SK-N-SH (cell line): ENCODE results near the gene TRIM42. TPM values are rescaled to one million over a fixed set of nuclear protein-coding genes. Genes with fewer than 3 reads are reported as not detected.

Source experiments
- CTCF ChIA-PET: fragments of 300-600, 350-600 bp; formaldehyde crosslinking; extraction: SDS; loops from one replicate; lab custom pipeline; 2021; lab: Yijun Ruan, JAX
- POLR2A ChIA-PET: fragments of 350-600 bp; sonication (Branson Sonifier 250); formaldehyde crosslinking; extraction: SDS; loops from one replicate; lab custom pipeline; 2020; ENCODE audit warnings: antibody characterized with exemption, inconsistent platforms; lab: Yijun Ruan, JAX
- DNase-seq: peaks from one replicate; pipeline ENCODE4 v3.0.0; 2012
- H2AFZ ChIP-seq: fragments of 200-600 bp; sonication (generic); 2 replicates; pipeline ENCODE4 v1.8.1; 2016; ENCODE audit warnings: antibody characterized with exemption, mild to moderate bottlenecking, low read depth
- H3F3A ChIP-seq: fragments of 200-600 bp; sonication (generic); replicated peaks from 2 replicates; pipeline ENCODE3; 2016; ENCODE audit warnings: antibody characterized with exemption, mild to moderate bottlenecking; ENCODE audit not compliant: insufficient read depth
- H3K27ac ChIP-seq, 2 experiments: fragments of 200-500 bp in 1 of 2; fragments of 200-600 bp in 1 of 2; sonication (Bioruptor generic) in 1 of 2; sonication (generic), shearing (Covaris generic) in 1 of 2; 2 replicates each; pipeline versions ENCODE4 v1.5.1 to v1.6.1; 2014 to 2016; ENCODE audit warnings: low read depth in 2 of 2, inconsistent platforms in 1 of 2, low read length in 1 of 2, mild to moderate bottlenecking in 1 of 2, mixed read lengths in 1 of 2
- H3K27me3 ChIP-seq: fragments of 200-600 bp; sonication (generic), shearing (Covaris generic); 2 replicates; pipeline ENCODE4 v1.6.1; 2016; ENCODE audit warnings: mixed run types; ENCODE audit not compliant: insufficient read depth
- H3K36me3 ChIP-seq, 2 experiments: fragments of 200-500 bp in 1 of 2; fragments of 200-600 bp in 1 of 2; sonication (Bioruptor generic) in 1 of 2; sonication (generic) in 1 of 2; replicated peaks in 1 of 2; 2 replicates each; pipeline versions ENCODE3 to v1.5.1; 2014 to 2016; ENCODE audit warnings: low read length in 1 of 2, mild to moderate bottlenecking in 1 of 2; ENCODE audit not compliant: insufficient read depth in 2 of 2, control insufficient read depth in 1 of 2
- H3K4me1 ChIP-seq, 2 experiments: fragments of 200-500 bp in 1 of 2; fragments of 200-600 bp in 1 of 2; sonication (Bioruptor generic) in 1 of 2; sonication (generic), shearing (Covaris generic) in 1 of 2; 2 replicates each; pipeline versions ENCODE4 v1.5.1 to v1.6.1; 2014 to 2016; ENCODE audit warnings: low read depth in 1 of 2, low read length in 1 of 2, mixed run types in 1 of 2; ENCODE audit not compliant: insufficient read depth in 2 of 2, control insufficient read depth in 1 of 2
- H3K4me2 ChIP-seq: fragments of 200-600 bp; sonication (generic), shearing (Covaris generic); 2 replicates; pipeline ENCODE4 v1.6.1; 2017; ENCODE audit warnings: mixed run types
- H3K4me3 ChIP-seq, 2 experiments: fragments of 200-500 bp in 1 of 2; fragments of 200-600 bp in 1 of 2; sonication (Bioruptor generic) in 1 of 2; sonication (generic), shearing (Covaris generic) in 1 of 2; 2 replicates each; pipeline versions ENCODE4 v1.5.1 to v1.8.1; 2014 to 2016; ENCODE audit warnings: low read depth in 2 of 2, inconsistent platforms in 1 of 2, low read length in 1 of 2, mild to moderate bottlenecking in 1 of 2, mixed read lengths in 1 of 2, moderate library complexity in 1 of 2
- H3K79me2 ChIP-seq: fragments of 200-600 bp; sonication (generic); 2 replicates; pipeline ENCODE4 v1.8.1; 2017; ENCODE audit warnings: mild to moderate bottlenecking; ENCODE audit not compliant: insufficient read depth
- H3K9ac ChIP-seq: fragments of 200-600 bp; sonication (generic); 2 replicates; pipeline ENCODE4 v1.6.1; 2017; ENCODE audit warnings: mixed run types
- H3K9me2 ChIP-seq: fragments of 200-600 bp; sonication (generic); 2 replicates; pipeline ENCODE4 v1.6.1; 2017; ENCODE audit warnings: mixed run types
- H3K9me3 ChIP-seq: fragments of 200-600 bp; sonication (generic); 2 replicates; pipeline ENCODE4 v1.6.1; 2017; ENCODE audit warnings: mixed run types, mild to moderate bottlenecking, moderate library complexity
- H4K20me1 ChIP-seq: fragments of 200-600 bp; sonication (generic); 2 replicates; pipeline ENCODE4 v1.6.1; 2017; ENCODE audit warnings: mild to moderate bottlenecking, mixed run types; ENCODE audit not compliant: insufficient read depth
- CHD2 ChIP-seq: fragments of 150-350 bp; IDR thresholded peaks from 2 replicates; pipeline ENCODE4 v1.6.1; 2018; ENCODE audit warnings: low read length; ENCODE audit not compliant: partially characterized antibody
- EZH2phosphoT487 ChIP-seq: fragments of 200-600 bp; sonication (generic); IDR thresholded peaks from 2 replicates; pipeline ENCODE4 v1.6.1; 2017; ENCODE audit warnings: low read depth, mixed run types, mild to moderate bottlenecking, antibody characterized with exemption, moderate library complexity, borderline replicate concordance
- FOSL2 ChIP-seq: IDR thresholded peaks from 2 replicates; pipeline ENCODE4 v1.4.0; 2012; ENCODE audit warnings: low read depth, mild to moderate bottlenecking, moderate library complexity, borderline replicate concordance
- JUND ChIP-seq: IDR thresholded peaks from 2 replicates; pipeline ENCODE4 v1.4.0; 2012
- RCOR1 ChIP-seq: fragments of 150-350 bp; IDR thresholded peaks from 2 replicates; pipeline ENCODE4 v1.6.1; 2017; ENCODE audit warnings: antibody characterized with exemption, low read length
- RFX5 ChIP-seq: IDR thresholded peaks from 2 replicates; pipeline ENCODE4 v1.6.1; 2012; ENCODE audit warnings: mild to moderate bottlenecking, improper control_type of control experiment, low read length
- SIN3A ChIP-seq: IDR thresholded peaks from 2 replicates; pipeline ENCODE4 v1.6.1; 2012; ENCODE audit warnings: low read depth, mild to moderate bottlenecking, low read length, moderate library complexity, borderline replicate concordance
- SMC3 ChIP-seq: IDR thresholded peaks from 2 replicates; pipeline ENCODE4 v1.6.1; 2012; ENCODE audit warnings: low read depth, low read length, improper control_type of control experiment
- TCF12 ChIP-seq: IDR thresholded peaks from 2 replicates; pipeline ENCODE4 v1.4.0; 2012
- WGBS: methylation state at CpG from one replicate; pipeline ENCODE4 v1.1.6; 2017; ENCODE audit warnings: low lambda C conversion rate; 5-methylcytosine and 5-hydroxymethylcytosine counted together
- polyA plus RNA-seq, 3 experiments: library from polyadenylated mRNA; depleted of rRNA; stranded (reverse); fragments of >200 nt; gene quantifications; 2 replicates each; pipeline ENCODE4 v1.2.3, GENCODE V29; 2012
- TF ChIP-seq, protein P1 (sequence below): fragments of 150-350 bp; IDR thresholded peaks from 2 replicates; pipeline ENCODE4 v1.6.1; 2016; ENCODE audit warnings: mild to moderate bottlenecking, low read depth, low read length
- TF ChIP-seq, protein P2 (sequence below): IDR thresholded peaks from 2 replicates; pipeline ENCODE4 v1.6.1; 2012; ENCODE audit warnings: mild to moderate bottlenecking, low read depth, low read length, moderate library complexity
- TF ChIP-seq, protein P3 (sequence below): fragments of 150-350 bp; IDR thresholded peaks from 2 replicates; pipeline ENCODE4 v1.6.1; 2017; ENCODE audit warnings: antibody characterized with exemption, low read length, low read depth, borderline replicate concordance

The TRIM42 gene
- polyA plus RNA-seq, 1 of the 3 experiments (the other 2 are of a cell fraction): not detected

DNA sequence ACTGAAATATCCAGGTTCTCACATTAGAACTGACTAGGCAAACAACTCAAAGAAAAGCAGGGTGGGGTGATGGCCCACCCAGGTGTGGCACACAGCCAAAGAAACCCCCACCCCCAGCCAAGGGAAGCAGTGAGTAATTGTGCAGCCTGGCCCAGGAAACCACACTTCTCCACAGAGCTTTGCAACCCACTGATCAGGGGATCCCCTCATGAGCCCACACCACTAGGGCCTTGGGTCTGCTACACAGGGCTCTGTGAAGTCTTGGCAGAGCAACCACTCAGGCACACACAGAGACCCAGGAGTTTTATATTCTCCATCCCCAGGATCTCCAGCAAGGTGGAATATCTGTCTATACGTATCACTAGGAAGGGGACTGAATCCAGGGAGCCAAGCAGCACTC lies 22.2 kb upstream of the TRIM42 start:
- H3K27me3 ChIP-seq: no peaks in the 10 kb centered on the region
- TF ChIP-seq RCOR1 (no peak), EZH2phosphoT487 (no peak), JUND (no peak), RFX5 (no peak), SIN3A (no peak), FOSL2 (no peak), SMC3 (no peak), TCF12 (no peak)
- TF ChIP-seq, protein P1, sequence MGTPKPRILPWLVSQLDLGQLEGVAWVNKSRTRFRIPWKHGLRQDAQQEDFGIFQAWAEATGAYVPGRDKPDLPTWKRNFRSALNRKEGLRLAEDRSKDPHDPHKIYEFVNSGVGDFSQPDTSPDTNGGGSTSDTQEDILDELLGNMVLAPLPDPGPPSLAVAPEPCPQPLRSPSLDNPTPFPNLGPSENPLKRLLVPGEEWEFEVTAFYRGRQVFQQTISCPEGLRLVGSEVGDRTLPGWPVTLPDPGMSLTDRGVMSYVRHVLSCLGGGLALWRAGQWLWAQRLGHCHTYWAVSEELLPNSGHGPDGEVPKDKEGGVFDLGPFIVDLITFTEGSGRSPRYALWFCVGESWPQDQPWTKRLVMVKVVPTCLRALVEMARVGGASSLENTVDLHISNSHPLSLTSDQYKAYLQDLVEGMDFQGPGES: no peak
- TF ChIP-seq, protein P2, sequence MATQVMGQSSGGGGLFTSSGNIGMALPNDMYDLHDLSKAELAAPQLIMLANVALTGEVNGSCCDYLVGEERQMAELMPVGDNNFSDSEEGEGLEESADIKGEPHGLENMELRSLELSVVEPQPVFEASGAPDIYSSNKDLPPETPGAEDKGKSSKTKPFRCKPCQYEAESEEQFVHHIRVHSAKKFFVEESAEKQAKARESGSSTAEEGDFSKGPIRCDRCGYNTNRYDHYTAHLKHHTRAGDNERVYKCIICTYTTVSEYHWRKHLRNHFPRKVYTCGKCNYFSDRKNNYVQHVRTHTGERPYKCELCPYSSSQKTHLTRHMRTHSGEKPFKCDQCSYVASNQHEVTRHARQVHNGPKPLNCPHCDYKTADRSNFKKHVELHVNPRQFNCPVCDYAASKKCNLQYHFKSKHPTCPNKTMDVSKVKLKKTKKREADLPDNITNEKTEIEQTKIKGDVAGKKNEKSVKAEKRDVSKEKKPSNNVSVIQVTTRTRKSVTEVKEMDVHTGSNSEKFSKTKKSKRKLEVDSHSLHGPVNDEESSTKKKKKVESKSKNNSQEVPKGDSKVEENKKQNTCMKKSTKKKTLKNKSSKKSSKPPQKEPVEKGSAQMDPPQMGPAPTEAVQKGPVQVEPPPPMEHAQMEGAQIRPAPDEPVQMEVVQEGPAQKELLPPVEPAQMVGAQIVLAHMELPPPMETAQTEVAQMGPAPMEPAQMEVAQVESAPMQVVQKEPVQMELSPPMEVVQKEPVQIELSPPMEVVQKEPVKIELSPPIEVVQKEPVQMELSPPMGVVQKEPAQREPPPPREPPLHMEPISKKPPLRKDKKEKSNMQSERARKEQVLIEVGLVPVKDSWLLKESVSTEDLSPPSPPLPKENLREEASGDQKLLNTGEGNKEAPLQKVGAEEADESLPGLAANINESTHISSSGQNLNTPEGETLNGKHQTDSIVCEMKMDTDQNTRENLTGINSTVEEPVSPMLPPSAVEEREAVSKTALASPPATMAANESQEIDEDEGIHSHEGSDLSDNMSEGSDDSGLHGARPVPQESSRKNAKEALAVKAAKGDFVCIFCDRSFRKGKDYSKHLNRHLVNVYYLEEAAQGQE: no peak
- no peaks in the 10 kb centered on the region for H3K4me1 ChIP-seq
- no peak overlapping the region for H3K4me2 ChIP-seq
- H2AFZ ChIP-seq: no peak overlapping the region
- no peak overlapping the region for H3K27ac ChIP-seq
- H3K4me3 ChIP-seq: no peak overlapping the region
- H3K9ac ChIP-seq: no peak overlapping the region
- no peaks in the 10 kb centered on the region for H4K20me1 ChIP-seq
- H3K36me3 ChIP-seq: no peaks in the 10 kb centered on the region
- H3F3A ChIP-seq: no peaks in the 10 kb centered on the region
- no peaks in the 10 kb centered on the region for H3K79me2 ChIP-seq
- ChIA-PET CTCF (no interaction called here), POLR2A (no interaction called here)
- H3K9me3 ChIP-seq: 0 out of 2 replicates have a peak, but pooled peaks cover 7% of the 10 kb centered on the region
- WGBS: 14% methylated on average over 1 of the region's 1 CpG
- DNase-seq: no peak
- H3K9me2 ChIP-seq: no peaks in the 10 kb centered on the region

DNA sequence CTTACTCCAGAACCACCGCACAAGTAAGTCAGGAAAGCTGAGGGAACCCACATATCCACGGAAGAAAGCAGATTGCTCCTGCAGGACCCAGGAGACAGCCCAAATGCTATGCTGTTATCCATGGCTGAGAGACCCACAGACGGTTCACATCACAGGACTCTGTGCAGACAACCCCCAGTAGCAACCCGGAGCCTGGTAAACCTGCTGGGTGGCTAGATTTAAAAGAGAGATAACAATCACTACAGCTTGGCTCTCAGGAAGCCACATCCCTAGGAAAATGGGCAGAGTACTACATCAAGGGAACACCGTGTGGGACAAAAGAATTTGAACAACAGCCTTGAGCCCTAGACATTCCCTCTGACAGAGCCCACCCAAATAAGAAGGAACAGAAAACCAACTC lies 13.8 kb upstream of the TRIM42 start:
- Histone ChIP-seq H3K9me3 (no peaks in the 10 kb centered on the region), H3K79me2 (no peaks in the 10 kb centered on the region), H2AFZ (no peak overlapping the region), H3K4me2 (no peak overlapping the region), H3K36me3 (no peaks in the 10 kb centered on the region), H3K4me1 (no peaks in the 10 kb centered on the region), H3K9ac (no peak overlapping the region), H4K20me1 (no peaks in the 10 kb centered on the region), H3K4me3 (no peak overlapping the region), H3F3A (no peaks in the 10 kb centered on the region), H3K27me3 (no peaks in the 10 kb centered on the region), H3K9me2 (no peaks in the 10 kb centered on the region), H3K27ac (no peak overlapping the region)
- ChIA-PET CTCF (no interaction called here), POLR2A (no interaction called here)
- DNase-seq: no peak
- 4% methylated on average over 3 of the region's 5 CpGs for WGBS
- no peak for TF ChIP-seq FOSL2
- no peak for TF ChIP-seq EZH2phosphoT487
- TF ChIP-seq CHD2: no peak
- TF ChIP-seq, protein P3, sequence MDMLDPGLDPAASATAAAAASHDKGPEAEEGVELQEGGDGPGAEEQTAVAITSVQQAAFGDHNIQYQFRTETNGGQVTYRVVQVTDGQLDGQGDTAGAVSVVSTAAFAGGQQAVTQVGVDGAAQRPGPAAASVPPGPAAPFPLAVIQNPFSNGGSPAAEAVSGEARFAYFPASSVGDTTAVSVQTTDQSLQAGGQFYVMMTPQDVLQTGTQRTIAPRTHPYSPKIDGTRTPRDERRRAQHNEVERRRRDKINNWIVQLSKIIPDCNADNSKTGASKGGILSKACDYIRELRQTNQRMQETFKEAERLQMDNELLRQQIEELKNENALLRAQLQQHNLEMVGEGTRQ: no peak
- TF ChIP-seq TCF12: no peak
